IPS DF 6.9 (cell line): ENCODE data around the gene NGRN.
"Not testable (repeated sequence)": the region's sequence is repeated elsewhere in the genome, so short reads cannot be mapped to it uniquely, and the experiment has no call there.

Experiments
- DNase-seq: peaks from one replicate; pipeline ENCODE4 v3.0.0-alpha.2; 2013; ENCODE audit warnings: low read depth, low spot score
- H3K27ac ChIP-seq: one replicate; pipeline ENCODE4 v1.5.1; 2013; ENCODE audit warnings: low read length, control low read depth
- H3K27me3 ChIP-seq: 2 replicates; pipeline ENCODE4 v1.6.1; 2013; ENCODE audit warnings: mild to moderate bottlenecking, low read length; ENCODE audit not compliant: control insufficient read depth, insufficient read depth
- H3K36me3 ChIP-seq: 2 replicates; pipeline ENCODE4 v1.6.1; 2013; ENCODE audit warnings: low read length; ENCODE audit not compliant: control insufficient read depth, insufficient read depth
- H3K4me1 ChIP-seq: 2 replicates; pipeline ENCODE4 v1.6.1; 2013; ENCODE audit warnings: low read length; ENCODE audit not compliant: control insufficient read depth, insufficient read depth
- H3K4me3 ChIP-seq: 2 replicates; pipeline ENCODE4 v1.5.1; 2013; ENCODE audit warnings: mild to moderate bottlenecking, low read length
- H3K9me3 ChIP-seq: 2 replicates; pipeline ENCODE4 v1.6.1; 2013; ENCODE audit warnings: low read length, inconsistent platforms; ENCODE audit not compliant: control insufficient read depth, insufficient read depth
- WGBS: extraction: QIAGEN DNeasy Blood & Tissue Kit; methylation state at CpG from one replicate; pipeline ENCODE4 v1.1.7; 2013; ENCODE audit warnings: mixed read lengths, missing lambda C conversion rate; ENCODE audit not compliant: insufficient read length, insufficient coverage; 5-methylcytosine and 5-hydroxymethylcytosine counted together

Gene NGRN

DNA sequence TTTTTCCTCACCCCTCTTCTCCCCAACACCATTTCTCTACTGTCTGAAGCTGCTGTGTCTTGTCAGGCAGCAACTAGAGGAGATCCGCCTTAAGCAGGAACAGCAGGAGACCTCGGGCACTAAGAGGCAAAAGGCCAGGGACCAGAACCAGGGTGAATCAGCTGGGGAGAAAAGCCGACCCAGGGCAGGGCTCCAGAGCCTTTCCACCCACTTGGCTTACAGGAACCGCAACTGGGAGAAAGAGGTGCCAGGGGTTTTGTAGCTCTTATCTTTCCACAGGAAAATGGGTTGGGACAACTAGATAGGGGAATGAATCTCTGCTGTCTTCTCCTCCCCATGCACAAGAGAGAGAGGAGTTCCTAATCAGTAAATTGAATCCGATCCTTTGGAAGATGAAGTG, 3.0 kb upstream of the NGRN start:
- Histone ChIP-seq H3K36me3 (no peaks in the 10 kb centered on the region), H3K4me3 (no peak overlapping the region), H3K27ac (no peak overlapping the region), H3K9me3 (no peaks in the 10 kb centered on the region), H3K27me3 (no peaks in the 10 kb centered on the region), H3K4me1 (no peaks in the 10 kb centered on the region)
- WGBS: no CpG with 5 or more reads among the region's 5 CpGs
- no peak for DNase-seq

GRCh38 chr15:90264671-90265070, 801 bp upstream of the NGRN start:
- no peak for DNase-seq
- Histone ChIP-seq H3K4me1 (no peaks in the 10 kb centered on the region), H3K9me3 (no peaks in the 10 kb centered on the region), H3K27ac (no peak overlapping the region), H3K36me3 (no peaks in the 10 kb centered on the region), H3K4me3 (peak overlapping the region; percentile 0; the same call in 1 of the 2 replicates), H3K27me3 (no peaks in the 10 kb centered on the region)
- WGBS: no CpG with 5 or more reads among the region's 4 CpGs

- Histone ChIP-seq H3K36me3 (0 out of 2 replicates have a peak, but pooled peaks cover 7% of the 10 kb centered on the region), H3K4me3 (peak overlapping the region; percentile 91), H3K4me1 (no peaks in the 10 kb centered on the region), H3K27me3 (no peaks in the 10 kb centered on the region), H3K9me3 (no peaks in the 10 kb centered on the region), H3K27ac (no peak overlapping the region)
- DNase-seq: no peak
- WGBS: no CpG with 5 or more reads among the region's 16 CpGs
Measured at GRCh38 chr15:90266061-90266431, 574 bp downstream of the NGRN start.

- no peak overlapping the region for H3K27ac ChIP-seq
- no CpG with 5 or more reads among the region's 15 CpGs for WGBS
- H3K4me3 ChIP-seq: peak overlapping the region; percentile 91; the same call in 1 of the 2 replicates
- H3K36me3 ChIP-seq: peaks cover 9% of the 10 kb centered on the region; the same call in 1 of the 2 replicates
- DNase-seq: no peak
- no peaks in the 10 kb centered on the region for H3K9me3 ChIP-seq
- no peaks in the 10 kb centered on the region for H3K4me1 ChIP-seq
- no peaks in the 10 kb centered on the region for H3K27me3 ChIP-seq
Measured at GRCh38 chr15:90266485-90266884, 1.0 kb downstream of the NGRN start.

DNA sequence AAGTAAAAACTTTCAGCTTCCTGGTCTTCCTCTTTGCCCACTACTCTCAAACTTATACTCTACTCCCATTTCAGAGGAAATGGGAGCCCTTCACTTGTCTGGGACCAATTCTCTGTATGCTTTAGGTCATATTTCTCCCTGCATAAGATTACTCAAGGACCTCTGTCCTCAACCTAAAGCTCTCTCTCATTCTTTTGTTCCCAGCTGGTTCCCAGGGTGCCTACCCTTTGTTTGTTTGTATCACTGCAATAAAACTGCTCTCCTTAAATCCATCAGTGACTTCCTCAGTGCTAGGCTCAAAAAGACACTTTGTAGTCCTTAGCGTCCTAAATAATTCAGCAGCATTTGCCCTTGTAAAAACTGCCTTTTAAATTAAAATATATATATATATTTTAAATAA, 2.9 kb downstream of the NGRN start:
- Histone ChIP-seq H3K36me3 (peaks cover 11% of the 10 kb centered on the region; the same call in 1 of the 2 replicates), H3K4me1 (no peaks in the 10 kb centered on the region)
- no peak for DNase-seq

GRCh38 chr15:90270502-90271150, 5.2 kb downstream of the NGRN start:
- Histone ChIP-seq H3K27me3 (no peaks in the 10 kb centered on the region), H3K36me3 (peaks cover 11% of the 10 kb centered on the region; the same call in 1 of the 2 replicates), H3K27ac (no peak overlapping the region), H3K9me3 (no peaks in the 10 kb centered on the region), H3K4me3 (no peak overlapping the region), H3K4me1 (no peaks in the 10 kb centered on the region)
- DNase-seq: no peak
- WGBS: no CpG with 5 or more reads among the region's 10 CpGs

More for the DNA sequence above, 2.9 kb downstream of the NGRN start:
- no CpG with 5 or more reads among the region's 1 CpG for WGBS
- Histone ChIP-seq H3K9me3 (no peaks in the 10 kb centered on the region), H3K4me3 (no peak overlapping the region), H3K27me3 (no peaks in the 10 kb centered on the region), H3K27ac (no peak overlapping the region)

DNA sequence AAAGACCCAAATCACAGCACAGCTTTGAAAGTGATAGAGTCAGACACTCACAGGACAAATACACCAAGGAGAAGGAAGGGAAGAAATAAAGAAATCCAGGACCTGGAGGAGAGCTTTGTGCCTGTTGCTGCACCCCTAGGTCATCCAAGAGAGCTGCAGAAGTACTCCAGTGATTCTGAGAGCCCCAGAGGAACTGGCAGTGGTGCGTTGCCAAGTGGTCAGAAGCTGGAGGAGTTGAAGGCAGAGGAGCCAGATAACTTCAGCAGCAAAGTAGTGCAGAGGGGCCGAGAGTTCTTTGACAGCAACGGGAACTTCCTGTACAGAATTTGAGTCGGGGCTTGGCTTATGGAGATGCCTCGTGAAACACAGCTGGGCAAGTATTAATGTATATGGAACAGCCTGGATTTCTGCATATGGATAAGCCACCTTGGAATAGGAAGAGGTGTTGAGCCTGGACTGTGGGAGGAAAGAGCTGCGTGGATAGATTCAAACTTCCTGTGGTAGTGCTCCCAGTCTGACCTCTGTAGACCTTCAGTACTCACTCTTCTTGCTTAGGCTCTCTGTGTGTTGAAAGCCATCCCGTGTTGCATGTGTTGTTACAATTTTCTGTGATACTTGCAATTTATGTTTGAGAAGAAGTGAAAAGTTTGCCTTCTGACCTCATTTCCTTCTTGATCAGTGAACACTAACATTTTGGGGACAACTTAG, 6.1 kb downstream of the NGRN start:
- Histone ChIP-seq H3K27ac (no peak overlapping the region), H3K27me3 (no peaks in the 10 kb centered on the region), H3K4me3 (no peak overlapping the region), H3K36me3 (peaks cover 11% of the 10 kb centered on the region; the same call in 1 of the 2 replicates), H3K4me1 (no peaks in the 10 kb centered on the region), H3K9me3 (no peaks in the 10 kb centered on the region)
- no CpG with 5 or more reads among the region's 7 CpGs for WGBS
- DNase-seq: no peak

DNA sequence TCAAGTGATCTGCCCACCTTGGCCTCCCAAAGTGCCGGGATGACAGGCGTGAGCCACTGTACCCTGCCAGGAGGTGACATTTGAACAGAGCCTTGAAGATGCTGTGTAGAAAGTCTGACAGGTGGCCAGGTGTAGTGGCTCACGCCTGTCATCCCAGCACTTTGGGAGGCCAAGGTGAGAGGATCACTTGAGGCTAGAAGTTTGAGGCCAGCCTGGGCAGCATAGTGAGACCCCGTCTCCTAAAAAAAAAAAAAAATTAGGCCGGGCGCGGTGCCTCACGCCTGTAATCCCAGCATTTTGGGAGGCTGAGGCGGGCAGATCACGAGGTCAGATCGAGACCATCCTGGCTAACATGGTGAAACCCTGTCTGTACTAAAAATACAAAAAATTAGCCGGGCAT, 13.0 kb downstream of the NGRN start:
- H3K27ac ChIP-seq, H3K36me3 ChIP-seq, H3K4me3 ChIP-seq, H3K4me1 ChIP-seq, DNase-seq, H3K27me3 ChIP-seq, H3K9me3 ChIP-seq: not testable (repeated sequence)
- no CpG with 5 or more reads among the region's 12 CpGs for WGBS

DNA sequence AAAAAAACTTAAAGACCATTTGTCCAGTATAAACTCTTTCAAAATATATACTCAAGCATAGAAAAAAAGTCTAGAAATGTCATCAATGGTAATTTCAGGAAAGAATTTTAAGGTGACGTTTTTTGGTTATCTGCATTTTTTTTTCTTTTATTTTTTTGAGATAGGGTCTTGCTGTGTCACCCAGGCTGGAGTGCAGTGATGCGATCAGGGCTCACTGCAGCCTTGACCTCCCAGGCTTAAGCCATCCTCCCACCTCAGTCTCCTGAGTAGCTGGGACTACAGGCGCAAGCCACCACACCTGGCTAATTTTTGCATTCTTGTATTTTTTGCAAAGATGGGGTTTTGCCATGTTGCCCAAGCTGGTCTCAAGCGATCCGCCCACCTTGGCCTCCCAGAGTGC, 15.3 kb downstream of the NGRN start:
- not testable (repeated sequence) for H3K36me3 ChIP-seq, H3K4me1 ChIP-seq, DNase-seq, H3K27me3 ChIP-seq, H3K27ac ChIP-seq, H3K4me3 ChIP-seq, H3K9me3 ChIP-seq
- WGBS: no CpG with 5 or more reads among the region's 5 CpGs

DNA sequence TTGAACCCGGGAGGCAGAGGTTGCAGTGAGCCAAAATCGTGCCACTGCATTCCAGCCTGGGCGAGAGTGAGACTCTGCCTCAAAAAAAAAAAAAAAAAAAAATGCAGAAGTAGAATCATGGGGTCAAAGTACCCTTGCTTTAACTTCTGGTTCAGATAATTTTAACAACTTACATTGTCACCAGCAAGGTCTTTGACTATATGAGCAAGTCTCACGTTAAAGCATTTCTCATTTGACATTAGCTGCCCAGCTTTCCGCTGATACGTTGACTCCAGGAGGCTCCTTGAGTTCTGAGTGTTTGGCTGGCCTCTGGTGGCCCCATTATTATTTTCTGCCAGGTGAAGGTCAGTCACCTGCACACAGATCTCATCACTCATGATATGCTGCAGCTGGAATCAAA, 16.2 kb downstream of the NGRN start:
- not testable (repeated sequence) for DNase-seq, H3K9me3 ChIP-seq
- no CpG with 5 or more reads among the region's 6 CpGs for WGBS

DNA sequence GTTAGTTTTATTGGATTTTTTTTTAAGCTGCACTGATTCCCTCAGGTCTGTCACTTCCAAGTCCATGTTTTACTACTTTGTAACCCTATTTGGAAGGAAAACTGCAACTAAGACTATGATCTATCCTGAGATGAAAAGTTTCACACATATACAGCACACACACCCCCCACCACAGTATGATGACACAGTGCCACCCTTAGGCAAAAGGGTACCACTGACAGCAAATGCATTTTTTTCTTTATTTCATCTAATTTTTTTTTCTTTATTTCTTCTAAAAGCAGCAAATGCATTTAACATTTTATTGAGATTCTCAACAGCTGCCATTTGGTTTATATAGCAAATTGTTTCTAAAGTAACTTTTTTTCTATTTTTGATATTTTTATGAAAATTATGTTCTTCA, 21.2 kb downstream of the NGRN start:
- Histone ChIP-seq H3K4me1 (no peaks in the 10 kb centered on the region), H3K9me3 (no peaks in the 10 kb centered on the region), H3K36me3 (no peaks in the 10 kb centered on the region), H3K4me3 (no peak overlapping the region), H3K27ac (no peak overlapping the region), H3K27me3 (no peaks in the 10 kb centered on the region)
- DNase-seq: no peak

More for the DNA sequence above, 16.2 kb downstream of the NGRN start:
- H3K27ac ChIP-seq, H3K4me3 ChIP-seq, H3K4me1 ChIP-seq, H3K27me3 ChIP-seq, H3K36me3 ChIP-seq: not testable (repeated sequence)
